GM18907 (cell line): Measurements from ENCODE around the gene TEX12.
"Not testable (repeated sequence)": the region's sequence is repeated elsewhere in the genome, so short reads cannot be mapped to it uniquely, and the experiment has no call there.

Experiments used
- ATAC-seq: cut with Tn5 transposase; IDR thresholded peaks from one replicate; pipeline ENCODE4 v1.9.1; 2021; ENCODE audit warnings: mild to moderate bottlenecking, moderate library complexity; ENCODE audit not compliant: unreplicated experiment

The TEX12 gene

DNA sequence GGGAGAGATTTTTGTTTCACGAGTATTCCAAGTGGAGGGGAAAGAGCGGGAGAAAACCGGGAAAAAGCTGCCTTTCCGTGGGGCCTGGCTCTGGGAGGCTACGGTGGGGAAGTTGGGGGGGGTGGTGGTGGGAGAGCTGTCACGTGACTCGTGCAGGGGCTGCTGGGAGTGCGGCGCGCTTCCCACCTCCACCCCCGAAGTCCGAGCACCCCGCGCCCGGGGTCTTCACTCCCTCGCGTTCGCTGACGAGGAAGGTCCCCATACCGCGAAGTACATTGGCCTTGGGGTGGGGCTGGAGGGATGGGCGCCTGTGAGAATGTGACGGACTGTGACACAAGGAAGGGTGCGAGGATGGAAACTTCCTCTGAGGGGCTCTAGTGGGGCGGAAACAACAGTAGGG, at the start of gene TEX12:
Gene TEX12 (plus strand): TSS at position 228 of the 400 bp plus-strand sequence. CDS start 1,897 bp downstream, outside the sequence.
- no peak for ATAC-seq

- no peak for ATAC-seq
These were observed 49.0 kb upstream of the TEX12 start for GRCh38 chr11:112118176-112118575.

GRCh38 chr11:112121981-112122615, 45.1 kb upstream of the TEX12 start:
- no peak for ATAC-seq

- ATAC-seq = no peak
These were observed 44.0 kb upstream of the TEX12 start for GRCh38 chr11:112123129-112123528.

DNA sequence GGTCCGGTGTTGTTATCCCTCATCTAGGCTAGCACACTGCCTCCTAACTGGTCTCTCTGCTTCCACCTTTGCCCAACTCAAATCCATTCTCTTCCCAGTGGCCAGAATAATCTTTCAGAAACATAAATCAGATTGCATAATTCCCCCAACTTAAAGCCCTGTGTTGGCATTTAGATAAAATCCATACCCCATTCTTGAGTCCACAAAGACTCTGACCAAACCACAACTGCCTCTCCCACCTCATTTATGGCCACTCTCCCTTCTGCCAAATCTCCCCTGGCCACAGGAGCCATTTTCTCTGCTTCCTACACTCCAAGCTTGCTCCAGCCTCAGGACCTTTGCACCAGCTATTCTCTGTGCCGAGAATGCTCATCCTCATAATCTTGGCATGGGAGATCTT, 40.1 kb upstream of the TEX12 start:
- no peak for ATAC-seq

- no peak for ATAC-seq
These were observed 38.6 kb upstream of the TEX12 start for GRCh38 chr11:112128483-112129121.

- ATAC-seq = no peak
These were observed 37.5 kb upstream of the TEX12 start for GRCh38 chr11:112129656-112130055.

DNA sequence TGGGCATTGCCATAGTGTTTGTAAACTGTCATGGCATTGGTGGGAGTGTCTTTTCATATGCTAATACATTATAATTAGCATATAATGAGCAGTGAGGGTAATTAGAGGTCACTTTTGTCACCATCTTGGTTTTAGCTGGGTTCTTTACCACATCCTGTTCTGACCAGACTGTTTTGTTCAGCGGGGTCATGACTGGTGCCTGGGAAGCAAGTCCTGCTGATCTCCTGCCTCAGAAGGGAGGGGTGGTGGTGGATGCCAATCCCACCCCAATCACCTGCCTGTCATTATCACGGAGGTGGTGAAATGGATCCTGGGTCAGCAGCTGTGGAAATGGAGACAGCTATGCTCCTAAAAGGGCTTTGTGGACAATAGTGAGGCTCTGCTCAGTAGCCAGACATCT, 34.4 kb upstream of the TEX12 start:
- ATAC-seq = no peak

DNA sequence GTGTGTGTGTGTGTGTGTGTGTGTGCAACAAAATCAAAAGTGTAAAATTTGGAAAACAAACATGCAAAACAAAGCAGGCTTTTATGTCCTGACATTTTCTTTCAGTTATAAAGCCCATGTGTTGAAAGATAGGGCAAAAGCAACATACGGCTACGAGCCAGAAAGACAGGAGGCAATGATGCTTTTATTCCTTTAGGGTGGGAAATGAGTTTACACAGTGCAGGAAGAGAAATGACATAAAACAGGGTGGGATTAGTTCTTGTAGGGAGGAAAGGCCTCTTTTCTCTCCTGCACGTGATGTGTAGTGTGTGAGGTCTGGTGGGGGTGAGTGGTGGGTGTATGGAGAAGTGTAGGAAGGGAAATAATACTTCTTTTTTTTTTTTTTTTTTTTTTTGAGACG, 32.7 kb upstream of the TEX12 start:
- no peak for ATAC-seq

GRCh38 chr11:112143597-112143996, 23.6 kb upstream of the TEX12 start:
- no peak for ATAC-seq

DNA sequence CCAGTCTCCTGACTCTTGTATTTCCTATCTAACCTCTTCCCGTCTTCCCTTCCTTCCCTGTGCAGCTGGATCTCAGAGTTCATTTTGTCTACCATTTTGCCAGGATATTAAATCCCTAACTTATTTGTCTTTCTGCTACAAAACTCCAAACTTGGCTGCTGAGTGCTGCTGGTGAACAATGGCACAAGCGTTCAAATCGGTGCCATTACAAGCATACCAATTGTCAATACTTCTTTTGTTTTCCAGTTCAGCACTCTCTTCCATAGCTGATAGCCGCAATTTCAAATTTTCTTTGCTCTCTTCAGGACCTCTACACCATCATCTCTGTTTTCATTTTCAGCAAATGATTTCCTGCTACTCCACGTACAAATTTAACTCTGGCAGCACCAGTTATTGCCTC, 16.7 kb upstream of the TEX12 start:
- no peak for ATAC-seq

GRCh38 chr11:112156153-112156955, 10.8 kb upstream of the TEX12 start:
- ATAC-seq = no peak

DNA sequence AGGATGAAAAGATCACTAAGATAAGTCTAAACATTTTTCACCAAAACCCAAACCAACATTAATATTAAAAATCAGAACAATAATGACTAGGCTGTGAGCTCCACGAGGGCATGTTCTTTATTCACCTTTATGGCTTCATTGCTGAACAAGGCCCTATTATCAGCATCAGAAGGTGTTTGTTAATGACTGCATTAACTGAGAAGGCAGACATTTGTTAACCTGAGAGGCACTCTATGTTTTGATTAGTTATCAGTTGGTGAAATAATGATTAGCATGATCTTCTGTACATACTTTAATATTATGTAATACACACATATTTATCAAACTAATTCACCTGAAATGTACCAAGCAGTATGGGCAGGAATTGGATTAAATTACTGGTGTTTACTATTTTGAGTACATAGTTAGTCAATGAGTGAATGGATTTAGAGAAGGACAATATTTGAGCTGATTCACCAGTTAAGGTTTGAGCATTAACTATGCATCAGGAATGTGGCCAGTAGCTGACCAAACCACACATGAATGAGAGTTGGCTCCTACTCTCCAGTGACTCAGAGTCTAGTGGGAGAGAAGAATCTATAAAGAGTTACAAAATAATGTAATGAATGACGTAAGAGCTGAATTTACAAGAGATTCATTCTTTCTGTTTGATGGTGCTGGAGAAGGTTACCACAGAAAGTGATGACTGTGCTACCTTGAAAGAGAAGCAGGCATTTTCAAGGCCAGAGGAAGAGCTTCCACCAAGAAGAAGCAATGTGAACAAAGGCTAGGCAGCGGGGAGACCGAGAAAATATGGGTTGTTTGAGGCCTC, 10.0 kb upstream of the TEX12 start:
- no peak for ATAC-seq

GRCh38 chr11:112159098-112160065, 7.8 kb upstream of the TEX12 start:
- no peak for ATAC-seq

DNA sequence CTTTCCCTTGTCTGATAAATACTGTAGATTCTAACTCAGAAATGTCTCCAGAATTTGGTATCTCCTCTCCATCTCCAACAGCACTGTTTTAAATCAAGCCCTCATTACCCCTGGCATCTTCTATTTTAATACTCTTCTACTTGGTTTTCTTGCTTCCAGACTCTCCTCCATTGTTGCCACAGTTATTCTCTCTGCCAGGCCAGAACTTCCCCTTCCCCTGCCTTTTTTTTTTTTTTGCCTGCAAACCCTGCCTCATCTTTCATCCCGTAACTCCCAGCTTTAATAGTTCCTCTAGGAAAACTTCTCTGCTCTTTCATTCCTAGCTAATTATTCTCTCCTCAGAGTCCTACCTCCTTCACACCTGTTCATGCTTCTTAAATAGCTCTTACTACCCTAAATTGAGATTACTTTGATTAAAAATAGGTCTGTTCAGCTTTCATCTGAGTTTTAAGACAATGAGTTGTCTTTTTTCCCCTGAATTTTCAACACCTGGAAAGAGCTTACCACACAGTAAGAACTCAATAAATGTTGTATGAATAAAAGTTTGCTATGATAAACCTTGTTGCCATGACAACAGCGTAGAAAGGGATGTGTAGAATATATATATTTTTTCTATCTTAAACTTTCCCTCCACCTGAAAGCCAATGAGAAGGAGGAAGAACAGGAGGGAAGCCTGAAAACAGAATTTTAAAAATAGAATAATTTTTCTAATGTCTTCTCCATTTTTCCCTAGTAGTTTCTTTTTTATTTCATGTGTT, 6.9 kb upstream of the TEX12 start:
- no peak for ATAC-seq

- ATAC-seq = no peak
These were observed 6.2 kb upstream of the TEX12 start for GRCh38 chr11:112161012-112161411.

GRCh38 chr11:112162200-112162599, 5.0 kb upstream of the TEX12 start:
- ATAC-seq = not testable (repeated sequence)

- no peak for ATAC-seq
These were observed 4.2 kb upstream of the TEX12 start for GRCh38 chr11:112162761-112163546.
